KBM-7 (cell line): ENCODE measurements around the gene MAP4K4.

Experiments
- DNase-seq: peaks from one replicate; pipeline ENCODE4 v3.0.0-alpha.2; 2015
- in situ Hi-C: fragments of 300-500 bp; cut with MboI; formaldehyde crosslinking; loops from 2 replicates; pipeline ENCODE4 v1.14.3; 2020; ENCODE audit warnings: low sequenced_read_pairs, low pct_unique_long_range_greater_than_20kb, mixed read lengths

MAP4K4 gene

GRCh38 chr2:101847661-101848339 is 150.3 kb downstream of the MAP4K4 start:
- no peak for DNase-seq
- in situ Hi-C loops, result no loop called here

- DNase-seq, result no peak
- in situ Hi-C loops, result no loop called here
These were observed 151.4 kb downstream of the MAP4K4 start for GRCh38 chr2:101848769-101849410.

- in situ Hi-C loops, result no loop called here
- DNase-seq, result no peak
These were observed 152.9 kb downstream of the MAP4K4 start for GRCh38 chr2:101850450-101850849.

- no peak for DNase-seq
- in situ Hi-C loops, result no loop called here
These were observed 153.5 kb downstream of the MAP4K4 start for GRCh38 chr2:101850991-101851390.

GRCh38 chr2:101852824-101853223 is 155.3 kb downstream of the MAP4K4 start:
- in situ Hi-C loops, result no loop called here
- DNase-seq, result no peak

GRCh38 chr2:101854877-101855276 is 157.4 kb downstream of the MAP4K4 start:
- no peak for DNase-seq
- in situ Hi-C loops, result no loop called here

GRCh38 chr2:101855776-101856175 is 158.3 kb downstream of the MAP4K4 start:
- in situ Hi-C loops, result no loop called here
- no peak for DNase-seq

- no peak for DNase-seq
- in situ Hi-C loops, result no loop called here
These were observed 160.7 kb downstream of the MAP4K4 start for GRCh38 chr2:101858246-101858645.

GRCh38 chr2:101858910-101859309 is 161.4 kb downstream of the MAP4K4 start:
- in situ Hi-C loops, result no loop called here
- no peak for DNase-seq

GRCh38 chr2:101859604-101860003 is 162.1 kb downstream of the MAP4K4 start:
- in situ Hi-C loops, result no loop called here
- no peak for DNase-seq

- in situ Hi-C loops, result no loop called here
- DNase-seq, result no peak
These were observed 162.7 kb downstream of the MAP4K4 start for GRCh38 chr2:101860157-101860556.

GRCh38 chr2:101860782-101861181 is 163.3 kb downstream of the MAP4K4 start:
- no peak for DNase-seq
- in situ Hi-C loops, result no loop called here

GRCh38 chr2:101861382-101861781 is 163.9 kb downstream of the MAP4K4 start:
- in situ Hi-C loops, result no loop called here
- DNase-seq, result no peak

- in situ Hi-C loops, result no loop called here
- no peak for DNase-seq
These were observed 166.0 kb downstream of the MAP4K4 start for GRCh38 chr2:101863534-101863933.

GRCh38 chr2:101864426-101864825 is 166.9 kb downstream of the MAP4K4 start:
- no peak for DNase-seq

GRCh38 chr2:101868525-101868924 is 171.0 kb downstream of the MAP4K4 start:
- DNase-seq, result no peak
- in situ Hi-C loops, result no loop called here

More at GRCh38 chr2:101864426-101864825, 166.9 kb downstream of the MAP4K4 start:
- in situ Hi-C loops, result no loop called here

- no peak for DNase-seq
- in situ Hi-C loops, result no loop called here
These were observed 172.0 kb downstream of the MAP4K4 start for GRCh38 chr2:101869527-101869926.

- in situ Hi-C loops, result no loop called here
- DNase-seq, result no peak
These were observed 172.9 kb downstream of the MAP4K4 start for GRCh38 chr2:101870444-101870843.

GRCh38 chr2:101871480-101871879 is 174.0 kb downstream of the MAP4K4 start:
- no peak for DNase-seq
- in situ Hi-C loops, result no loop called here

- in situ Hi-C loops, result no loop called here
- DNase-seq, result no peak
These were observed 175.0 kb downstream of the MAP4K4 start for GRCh38 chr2:101872480-101872879.

- in situ Hi-C loops, result no loop called here
- peak; percentile 25 for DNase-seq
These were observed 176.0 kb downstream of the MAP4K4 start for GRCh38 chr2:101873543-101873942.
